ENCODE data around the gene TPP2.

The TPP2 gene

GRCh38 chr13:102658660-102659059, 61.9 kb downstream of the TPP2 start:
- DNase-seq = no peak

- DNase-seq = no peak
Measured at GRCh38 chr13:102659168-102659713, 62.5 kb downstream of the TPP2 start.

GRCh38 chr13:102667023-102667422, 70.2 kb downstream of the TPP2 start:
- DNase-seq = no peak

- DNase-seq = no peak
Measured at GRCh38 chr13:102667911-102668310, 71.1 kb downstream of the TPP2 start.

- no peak for DNase-seq
Measured at GRCh38 chr13:102670130-102670529, 73.3 kb downstream of the TPP2 start.

- DNase-seq = no peak
Measured at GRCh38 chr13:102675115-102675514, 78.3 kb downstream of the TPP2 start.

GRCh38 chr13:102677122-102677521, 80.3 kb downstream of the TPP2 start:
- DNase-seq = no peak

- no peak for DNase-seq
Measured at GRCh38 chr13:102678339-102679107, 81.7 kb downstream of the TPP2 start.

- DNase-seq = peak in 1 of 5 experiments; percentile 31
Measured at GRCh38 chr13:102679449-102680132, 82.8 kb downstream of the TPP2 start.

GRCh38 chr13:102680133-102680717, 83.4 kb downstream of the TPP2 start:
- no peak for DNase-seq

- peak in 1 of 5 experiments; percentile 14 for DNase-seq
Measured at GRCh38 chr13:102680842-102681740, 84.3 kb downstream of the TPP2 start.

- no peak for DNase-seq
Measured at GRCh38 chr13:102682211-102682610, 85.4 kb downstream of the TPP2 start.

GRCh38 chr13:102682727-102683126, 85.9 kb downstream of the TPP2 start:
- DNase-seq = peak in 1 of 5 experiments; percentile 42

GRCh38 chr13:102683637-102684036, 86.9 kb downstream of the TPP2 start:
- DNase-seq = no peak

GRCh38 chr13:102686024-102686423, 89.2 kb downstream of the TPP2 start:
- DNase-seq = peak in 1 of 5 experiments; percentile 25

- DNase-seq = no peak
Measured at GRCh38 chr13:102687520-102687919, 90.7 kb downstream of the TPP2 start.

GRCh38 chr13:102688306-102688973, 91.7 kb downstream of the TPP2 start:
- no peak for DNase-seq

- DNase-seq = no peak
Measured at GRCh38 chr13:102690883-102691282, 94.1 kb downstream of the TPP2 start.

- no peak for DNase-seq
Measured at GRCh38 chr13:102692491-102692826, 95.7 kb downstream of the TPP2 start.

GRCh38 chr13:102693250-102693649, 96.5 kb downstream of the TPP2 start:
- DNase-seq = no peak

GRCh38 chr13:102693776-102694175, 97.0 kb downstream of the TPP2 start:
- no peak for DNase-seq

- DNase-seq = no peak
Measured at GRCh38 chr13:102694937-102695336, 98.2 kb downstream of the TPP2 start, which contains the start of gene METTL21C. Gene METTL21C, minus strand, starts transcription at chr13:102695044. Its CDS starts 546 bp downstream, at chr13:102694498.
